Gastrocnemius medialis (tissue), 4 donors: ENCODE results near the gene RPAP2.
"Not testable (repeated sequence)": the region's sequence is repeated elsewhere in the genome, so short reads cannot be mapped to it uniquely, and the experiment has no call there.

ENCODE experiments used
- POLR2A ChIP-seq, 2 donors: fragments of 450-650 bp; IDR thresholded peaks; one replicate each; pipeline ENCODE4 v1.6.1; 2017; ENCODE audit warnings: antibody characterized with exemption in 2 of 2, mild to moderate bottlenecking in 2 of 2, moderate library complexity in 2 of 2
- TF ChIP-seq, protein P1 (sequence below), 5 experiments: fragments of 450-650 bp in 3 of 5; fragments of 200-600 bp in 2 of 5; sonication (generic) in 2 of 5; IDR thresholded peaks in 4 of 5; conservative IDR thresholded peaks in 1 of 5; 1 replicate in 4 of 5; 2 replicates in 1 of 5; pipeline ENCODE4 v1.5.1; 2016 to 2019; ENCODE audit warnings: antibody characterized with exemption in 5 of 5, mild to moderate bottlenecking in 3 of 5, moderate library complexity in 3 of 5

DNA sequence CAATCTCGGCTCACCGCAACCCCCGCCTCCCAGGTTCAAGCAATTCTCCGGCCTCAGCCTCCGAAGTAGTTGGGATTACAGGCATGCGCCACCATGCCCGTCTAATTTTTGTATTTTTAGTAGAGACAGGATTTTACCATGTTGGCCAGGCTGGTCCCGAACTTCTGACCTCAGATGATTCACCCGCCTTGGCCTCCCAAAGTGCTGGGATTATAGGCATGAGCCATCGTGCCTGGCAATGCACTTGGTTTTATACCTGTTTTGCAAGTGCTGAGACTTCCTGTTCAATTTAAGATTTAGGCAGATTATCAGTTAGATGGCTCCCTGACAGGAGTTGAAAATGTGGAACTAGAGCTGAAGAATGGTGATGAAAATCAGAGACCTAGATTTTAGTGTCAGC lies 60.5 kb downstream of the RPAP2 start:
- TF ChIP-seq, protein P1, sequence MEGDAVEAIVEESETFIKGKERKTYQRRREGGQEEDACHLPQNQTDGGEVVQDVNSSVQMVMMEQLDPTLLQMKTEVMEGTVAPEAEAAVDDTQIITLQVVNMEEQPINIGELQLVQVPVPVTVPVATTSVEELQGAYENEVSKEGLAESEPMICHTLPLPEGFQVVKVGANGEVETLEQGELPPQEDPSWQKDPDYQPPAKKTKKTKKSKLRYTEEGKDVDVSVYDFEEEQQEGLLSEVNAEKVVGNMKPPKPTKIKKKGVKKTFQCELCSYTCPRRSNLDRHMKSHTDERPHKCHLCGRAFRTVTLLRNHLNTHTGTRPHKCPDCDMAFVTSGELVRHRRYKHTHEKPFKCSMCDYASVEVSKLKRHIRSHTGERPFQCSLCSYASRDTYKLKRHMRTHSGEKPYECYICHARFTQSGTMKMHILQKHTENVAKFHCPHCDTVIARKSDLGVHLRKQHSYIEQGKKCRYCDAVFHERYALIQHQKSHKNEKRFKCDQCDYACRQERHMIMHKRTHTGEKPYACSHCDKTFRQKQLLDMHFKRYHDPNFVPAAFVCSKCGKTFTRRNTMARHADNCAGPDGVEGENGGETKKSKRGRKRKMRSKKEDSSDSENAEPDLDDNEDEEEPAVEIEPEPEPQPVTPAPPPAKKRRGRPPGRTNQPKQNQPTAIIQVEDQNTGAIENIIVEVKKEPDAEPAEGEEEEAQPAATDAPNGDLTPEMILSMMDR (IDR thresholded peaks at IDR 0.05 in 4 of 5, conservative IDR thresholded peaks at IDR 0.05 in 1 of 5), result not testable (repeated sequence)
- not testable (repeated sequence) for TF ChIP-seq POLR2A (IDR thresholded peaks at IDR 0.05)
